Mucosa of descending colon (tissue), 3 donors: ENCODE data around the gene ECT2. TPM values are rescaled to one million over a fixed set of nuclear protein-coding genes. Genes with fewer than 3 reads are reported as not detected.
"Not testable (repeated sequence)": the region's sequence is repeated elsewhere in the genome, so short reads cannot be mapped to it uniquely, and the experiment has no call there.

Experiments
- ATAC-seq: fragments of 200-7000 bp; cut with Tn5 transposase; one replicate; pipeline ENCODE4 v1.9.1; 2020; ENCODE audit warnings: mild to moderate bottlenecking, moderate library complexity
- DNase-seq, 3 donors: peaks; one replicate each; pipeline ENCODE4 v3.0.0-alpha.2; 2020
- H3K36me3 ChIP-seq: fragments of 200-600 bp; one replicate; pipeline ENCODE4 v1.8.0; 2021; ENCODE audit warnings: low read depth, mild to moderate bottlenecking
- H3K4me1 ChIP-seq: fragments of 200-600 bp; one replicate; pipeline ENCODE4 v1.8.0; 2021; ENCODE audit warnings: low read depth, mild to moderate bottlenecking
- H3K4me3 ChIP-seq: fragments of 200-600 bp; one replicate; pipeline ENCODE4 v1.8.0; 2021; ENCODE audit warnings: mild to moderate bottlenecking
- H3K9me3 ChIP-seq: fragments of 200-600 bp; one replicate; pipeline ENCODE4 v1.8.0; 2021; ENCODE audit warnings: mild to moderate bottlenecking
- CTCF ChIP-seq: fragments of 200-600 bp; IDR thresholded peaks from one replicate; pipeline ENCODE4 v1.8.0; 2022; ENCODE audit warnings: antibody characterized with exemption, mild to moderate bottlenecking
- intact Hi-C, 2 donors: fragments of 100-400 bp; cut with DNase I in 1 of 2; cut with micrococcal nuclease in 1 of 2; formaldehyde crosslinking; loops; one replicate each; pipeline versions ENCODE4 v1.11.0 to v1.11.1; 2022; cut with DNase I, micrococcal nuclease
- total RNA-seq, 3 donors: library from RNA; stranded (reverse); fragmentation: NEBNext Ultra II Directional in 2 of 3; extraction: Animal tissue kit (Norgen Biotek cat#: 25700) in 2 of 3; gene quantifications; one replicate each; pipeline versions ENCODE4 v1.2.1 to v1.2.4, GENCODE V29; 2021 to 2023
- donor health status: DM: no; HTN: no; CAD: no; lungs with moderate emphysema.
- donor health status: DM: no; HTN: no; CAD: no.
- donor health status: DM: no; HTN: yes; CAD: no.

ECT2 gene
- total RNA-seq, 3 donors from 2014 or later, result 14.8 to 30.2 (median 14.9) TPM

- ATAC-seq (peak; percentile 97), DNase-seq (peak; percentile 91 to 94 (median 92))
- Histone ChIP-seq H3K4me1 (peaks cover 28% of the 10 kb centered on the region), H3K9me3 (no peaks in the 10 kb centered on the region), H3K36me3 (no peaks in the 10 kb centered on the region), H3K4me3 (peak within 1 kb of the TSS; percentile 78)
- intact Hi-C loops, result loop anchor here in 1 of 2 donors (5.0 kb wide), 1 partner anchor 34 kb away; no protein-coding TSS in a partner anchor
- TF ChIP-seq CTCF, result peak; percentile 84
These were observed 39.7 kb upstream of the ECT2 start, which contains the start of gene NCEH1 for GRCh38 chr3:172710664-172711453. NCEH1 (minus strand) TSS chr3:172711067; CDS start chr3:172710984, 83 bp downstream.

- no peaks in the 10 kb centered on the region for H3K36me3 ChIP-seq
- H3K4me1 ChIP-seq, result peaks cover 28% of the 10 kb centered on the region
- peak in 1 of 3 donors; percentile 57 for DNase-seq
- peak; percentile 51 for ATAC-seq
- TF ChIP-seq CTCF, result no peak
- H3K4me3 ChIP-seq, result no peak overlapping the region
- no peaks in the 10 kb centered on the region for H3K9me3 ChIP-seq
- intact Hi-C loops, result loop anchor here in 1 of 2 donors (5.0 kb wide), 1 partner anchor 34 kb away; no protein-coding TSS in a partner anchor
These were observed 39.1 kb upstream of the ECT2 start for GRCh38 chr3:172711454-172711795.

- H3K4me1 ChIP-seq, result peaks cover 25% of the 10 kb centered on the region
- DNase-seq (no peak), ATAC-seq (no peak)
- H3K4me3 ChIP-seq, result no peak overlapping the region
- TF ChIP-seq CTCF, result no peak
- no peaks in the 10 kb centered on the region for H3K9me3 ChIP-seq
- intact Hi-C loops, result loop anchor here in 1 of 2 donors (5.0 kb wide), 1 partner anchor 36 kb away; no protein-coding TSS in a partner anchor
- no peaks in the 10 kb centered on the region for H3K36me3 ChIP-seq
These were observed 37.2 kb upstream of the ECT2 start for GRCh38 chr3:172713316-172713715.

GRCh38 chr3:172716476-172716875 is 34.0 kb upstream of the ECT2 start:
- DNase-seq, result peak in 1 of 3 donors; percentile 30
- ATAC-seq, result peak; percentile 25
- H3K4me3 ChIP-seq, result no peak overlapping the region
- no peaks in the 10 kb centered on the region for H3K36me3 ChIP-seq
- no peak for TF ChIP-seq CTCF
- H3K9me3 ChIP-seq, result peaks cover 2% of the 10 kb centered on the region
- intact Hi-C loops, result no loop called here
- H3K4me1 ChIP-seq, result peaks cover 6% of the 10 kb centered on the region

- no peaks in the 10 kb centered on the region for H3K36me3 ChIP-seq
- TF ChIP-seq CTCF, result no peak
- H3K4me1 ChIP-seq, result no peaks in the 10 kb centered on the region
- peaks cover 2% of the 10 kb centered on the region for H3K9me3 ChIP-seq
- ATAC-seq (peak; percentile 49), DNase-seq (no peak)
- intact Hi-C loops, result no loop called here
- no peak overlapping the region for H3K4me3 ChIP-seq
These were observed 32.9 kb upstream of the ECT2 start for GRCh38 chr3:172717493-172718088.

- H3K36me3 ChIP-seq, H3K9me3 ChIP-seq, DNase-seq, H3K4me3 ChIP-seq, H3K4me1 ChIP-seq, ATAC-seq, intact Hi-C loops: not testable (repeated sequence)
These were observed 27.9 kb upstream of the ECT2 start for GRCh38 chr3:172722536-172723040.
